Panc1 (cell line): ENCODE results near the gene CFAP119. TPM values are rescaled to one million over a fixed set of nuclear protein-coding genes. Genes with fewer than 3 reads are reported as not detected.

Experiments
- ATAC-seq: fragments of 200-7000 bp; cut with Tn5 transposase; 2 replicates; pipeline ENCODE4 v1.9.1; 2020; ENCODE audit warnings: mild to moderate bottlenecking, moderate library complexity
- BruUV-seq: library from RNA; stranded (reverse); fragments of 400-500 nt; replicated peaks from 2 replicates; lab custom pipeline; 2021; lab: Mats Ljungman, UMichigan
- CTCF ChIA-PET: fragments of 300-600 bp; sonication (Branson Sonifier 250); formaldehyde crosslinking; loops from one replicate; lab custom pipeline; 2022; ENCODE audit warnings: antibody characterized with exemption; lab: Charles Lee
- POLR2A ChIA-PET: fragments of 300-600 bp; sonication (Branson Sonifier 250); formaldehyde crosslinking; loops from one replicate; lab custom pipeline; 2022; ENCODE audit warnings: antibody characterized with exemption; lab: Charles Lee
- DNase-seq: peaks from one replicate; pipeline ENCODE4 v3.0.0-alpha.2; 2010; ENCODE audit warnings: low read depth, low spot score
- H3K27ac ChIP-seq: 2 replicates; pipeline ENCODE4 v1.5.1; 2011; ENCODE audit warnings: mild to moderate bottlenecking, low read length, inconsistent platforms
- H3K27me3 ChIP-seq: fragments of 200-500 bp; sonication (Bioruptor generic); 2 replicates; pipeline ENCODE4 v1.6.0; 2014; ENCODE audit warnings: low read length, inconsistent platforms; ENCODE audit not compliant: control insufficient read depth, insufficient read depth
- H3K36me3 ChIP-seq: fragments of 200-500 bp; sonication (Bioruptor generic); 2 replicates; pipeline ENCODE4 v1.5.1; 2014; ENCODE audit warnings: inconsistent platforms, mild to moderate bottlenecking, low read length, moderate library complexity; ENCODE audit not compliant: control insufficient read depth, insufficient read depth
- H3K4me1 ChIP-seq: 2 replicates; pipeline ENCODE4 v1.5.1; 2011; ENCODE audit warnings: inconsistent platforms, mild to moderate bottlenecking, low read length, moderate library complexity; ENCODE audit not compliant: control insufficient read depth, insufficient read depth
- H3K4me3 ChIP-seq, 2 experiments: 2 replicates each; pipeline ENCODE4 v1.5.1; 2011 to 2012; ENCODE audit warnings: low read depth in 2 of 2, low read length in 2 of 2, mild to moderate bottlenecking in 2 of 2, inconsistent platforms in 1 of 2, moderate library complexity in 1 of 2
- H3K9me3 ChIP-seq: fragments of 200-500 bp; sonication (Bioruptor generic); 2 replicates; pipeline ENCODE4 v1.5.1; 2014; ENCODE audit warnings: low read depth, mild to moderate bottlenecking, inconsistent platforms, low read length, moderate library complexity; ENCODE audit not compliant: control insufficient read depth, insufficient read depth
- CTCF ChIP-seq: fragments of 450-650 bp; IDR thresholded peaks from 2 replicates; pipeline ENCODE4 v1.5.1; 2017; ENCODE audit warnings: mild to moderate bottlenecking
- POLR2AphosphoS5 ChIP-seq: IDR thresholded peaks from 2 replicates; pipeline ENCODE4 v1.6.1; 2012; ENCODE audit warnings: mild to moderate bottlenecking, low read depth, low read length, moderate library complexity
- SIN3A ChIP-seq: IDR thresholded peaks from 2 replicates; pipeline ENCODE4 v1.6.1; 2012; ENCODE audit warnings: low read depth, mild to moderate bottlenecking, low read length, moderate library complexity, borderline replicate concordance; ENCODE audit not compliant: insufficient read depth
- TCF7L2 ChIP-seq: IDR thresholded peaks from 2 replicates; pipeline ENCODE4 v1.6.1; 2011; ENCODE audit warnings: mild to moderate bottlenecking, low read depth, low read length, inconsistent platforms
- in situ Hi-C: cut with HindIII; loops from 2 replicates; pipeline ENCODE4 v1.10.0; 2016; ENCODE audit warnings: low sequenced_read_pairs, low pct_unique_long_range_greater_than_20kb
- intact Hi-C: fragments of 100-400 bp; cut with micrococcal nuclease; formaldehyde crosslinking; loops from one replicate; pipeline ENCODE4 v1.10.0; 2022; ENCODE audit not compliant: unreplicated experiment
- total RNA-seq: library from RNA; stranded (reverse); gene quantifications from one replicate; pipeline ENCODE4 v1.2.1, GENCODE V29; 2021; ENCODE audit not compliant: unreplicated experiment
- TF ChIP-seq, protein P1 (sequence below), 2 experiments: IDR thresholded peaks; 2 replicates each; pipeline ENCODE4 v1.6.1; 2011 to 2012; ENCODE audit warnings: low read depth in 2 of 2, control low read depth in 1 of 2, low read length in 1 of 2, mild to moderate bottlenecking in 1 of 2, moderate library complexity in 1 of 2; ENCODE audit not compliant: insufficient read depth in 1 of 2

The CFAP119 gene
- total RNA-seq, 1 experiment from 2014 or later, result 21.0 TPM

DNA sequence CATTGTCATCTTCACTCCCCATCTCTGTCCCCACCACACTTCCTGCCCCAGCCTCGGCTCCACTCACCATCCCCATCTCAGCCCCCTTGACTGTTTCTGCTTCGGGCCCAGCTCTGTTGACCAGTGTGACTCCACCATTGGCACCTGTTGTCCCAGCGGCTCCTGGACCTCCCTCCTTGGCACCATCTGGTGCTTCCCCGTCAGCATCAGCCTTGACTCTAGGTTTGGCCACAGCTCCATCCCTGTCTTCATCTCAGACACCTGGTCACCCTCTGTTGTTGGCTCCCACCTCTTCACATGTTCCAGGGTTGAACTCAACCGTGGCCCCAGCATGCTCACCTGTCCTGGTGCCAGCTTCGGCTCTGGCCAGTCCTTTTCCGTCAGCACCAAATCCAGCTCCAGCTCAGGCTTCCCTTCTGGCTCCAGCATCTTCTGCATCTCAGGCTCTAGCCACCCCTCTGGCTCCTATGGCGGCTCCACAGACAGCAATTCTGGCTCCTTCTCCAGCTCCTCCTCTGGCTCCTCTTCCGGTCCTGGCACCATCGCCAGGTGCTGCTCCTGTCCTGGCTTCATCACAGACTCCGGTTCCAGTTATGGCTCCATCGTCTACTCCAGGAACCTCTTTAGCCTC is 38.0 kb downstream of the CFAP119 start:
- peaks cover 35% of the 10 kb centered on the region for H3K36me3 ChIP-seq
- H3K4me1 ChIP-seq, result no peaks in the 10 kb centered on the region
- TSS peak; percentile 7 for BruUV-seq
- no peak for DNase-seq
- in situ Hi-C loops (no loop called here), intact Hi-C loops (no loop called here)
- TF ChIP-seq POLR2AphosphoS5 (no peak), TCF7L2 (no peak), CTCF (no peak), SIN3A (no peak)
- TF ChIP-seq, protein P1, sequence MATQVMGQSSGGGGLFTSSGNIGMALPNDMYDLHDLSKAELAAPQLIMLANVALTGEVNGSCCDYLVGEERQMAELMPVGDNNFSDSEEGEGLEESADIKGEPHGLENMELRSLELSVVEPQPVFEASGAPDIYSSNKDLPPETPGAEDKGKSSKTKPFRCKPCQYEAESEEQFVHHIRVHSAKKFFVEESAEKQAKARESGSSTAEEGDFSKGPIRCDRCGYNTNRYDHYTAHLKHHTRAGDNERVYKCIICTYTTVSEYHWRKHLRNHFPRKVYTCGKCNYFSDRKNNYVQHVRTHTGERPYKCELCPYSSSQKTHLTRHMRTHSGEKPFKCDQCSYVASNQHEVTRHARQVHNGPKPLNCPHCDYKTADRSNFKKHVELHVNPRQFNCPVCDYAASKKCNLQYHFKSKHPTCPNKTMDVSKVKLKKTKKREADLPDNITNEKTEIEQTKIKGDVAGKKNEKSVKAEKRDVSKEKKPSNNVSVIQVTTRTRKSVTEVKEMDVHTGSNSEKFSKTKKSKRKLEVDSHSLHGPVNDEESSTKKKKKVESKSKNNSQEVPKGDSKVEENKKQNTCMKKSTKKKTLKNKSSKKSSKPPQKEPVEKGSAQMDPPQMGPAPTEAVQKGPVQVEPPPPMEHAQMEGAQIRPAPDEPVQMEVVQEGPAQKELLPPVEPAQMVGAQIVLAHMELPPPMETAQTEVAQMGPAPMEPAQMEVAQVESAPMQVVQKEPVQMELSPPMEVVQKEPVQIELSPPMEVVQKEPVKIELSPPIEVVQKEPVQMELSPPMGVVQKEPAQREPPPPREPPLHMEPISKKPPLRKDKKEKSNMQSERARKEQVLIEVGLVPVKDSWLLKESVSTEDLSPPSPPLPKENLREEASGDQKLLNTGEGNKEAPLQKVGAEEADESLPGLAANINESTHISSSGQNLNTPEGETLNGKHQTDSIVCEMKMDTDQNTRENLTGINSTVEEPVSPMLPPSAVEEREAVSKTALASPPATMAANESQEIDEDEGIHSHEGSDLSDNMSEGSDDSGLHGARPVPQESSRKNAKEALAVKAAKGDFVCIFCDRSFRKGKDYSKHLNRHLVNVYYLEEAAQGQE (IDR thresholded peaks at IDR 0.05; ENCODE audit: insufficient read depth in 1 of 2, low read depth in 2 of 2, low read length in 1 of 2), result no peak
- CTCF ChIA-PET, result no interaction called here
- no peaks in the 10 kb centered on the region for H3K27me3 ChIP-seq
- H3K27ac ChIP-seq, result no peak overlapping the region
- H3K4me3 ChIP-seq, result no peak overlapping the region
- ATAC-seq, result no peak
- no peaks in the 10 kb centered on the region for H3K9me3 ChIP-seq
- POLR2A ChIA-PET, result no interaction called here

GRCh38 chr16:30722916-30723315 is 38.9 kb downstream of the CFAP119 start:
- POLR2A ChIA-PET, result no interaction called here
- DNase-seq, result no peak

More at GRCh38 chr16:30722916-30723315, 38.9 kb downstream of the CFAP119 start:
- no peaks in the 10 kb centered on the region for H3K27me3 ChIP-seq
- BruUV-seq, result no TSS peak
- intact Hi-C loops, result no loop called here
- no peaks in the 10 kb centered on the region for H3K9me3 ChIP-seq
- no peak overlapping the region for H3K4me3 ChIP-seq
- TF ChIP-seq CTCF, result no peak
- TF ChIP-seq SIN3A, result no peak
- TF ChIP-seq TCF7L2, result no peak
- TF ChIP-seq, protein P1 (IDR thresholded peaks at IDR 0.05; ENCODE audit: insufficient read depth in 1 of 2, low read depth in 2 of 2, low read length in 1 of 2), result no peak
- no peak for TF ChIP-seq POLR2AphosphoS5
- CTCF ChIA-PET, result no interaction called here
- in situ Hi-C loops, result no loop called here
- H3K27ac ChIP-seq, result no peak overlapping the region
- no peak for ATAC-seq
- H3K4me1 ChIP-seq, result no peaks in the 10 kb centered on the region
- H3K36me3 ChIP-seq, result peaks cover 30% of the 10 kb centered on the region
